Endothelial cell of umbilical vein (primary cell): ENCODE measurements around the gene FBH1. TPM values are rescaled to one million over a fixed set of nuclear protein-coding genes. Genes with fewer than 3 reads are reported as not detected.

Experiments used
- BruUV-seq: library from RNA; stranded (reverse); fragments of 400-500 nt; replicated peaks from 2 replicates; lab custom pipeline; 2021; lab: Mats Ljungman, UMichigan
- CTCF ChIA-PET: fragments of 300-600, 350-600 bp; sonication (Branson Sonifier 250); formaldehyde crosslinking; loops from one replicate; lab custom pipeline; 2021; ENCODE audit warnings: antibody characterized with exemption, inconsistent platforms; lab: Charles Lee
- POLR2A ChIA-PET: fragments of 300-600, 350-600 bp; sonication (Branson Sonifier 250); formaldehyde crosslinking; loops from one replicate; lab custom pipeline; 2021; ENCODE audit warnings: antibody characterized with exemption, inconsistent platforms; lab: Charles Lee
- DNase-seq: peaks from one replicate; pipeline ENCODE4 v3.0.0-alpha.2; 2011; ENCODE audit warnings: low read depth, low spot score
- FAIRE-seq: peaks from 2 replicates; lab custom pipeline; 2011; peaks lifted over from hg19 to GRCh38; lab: Jason Lieb, UNC
- H2AFZ ChIP-seq: 2 replicates; pipeline ENCODE4 v1.6.0; 2012; ENCODE audit warnings: low read depth, low read length, control low read depth, inconsistent platforms
- H3K27ac ChIP-seq: 2 replicates; pipeline ENCODE4 v1.5.1; 2011; ENCODE audit warnings: low read depth, mild to moderate bottlenecking, control low read depth, low read length, moderate library complexity; ENCODE audit not compliant: insufficient read depth
- H3K27me3 ChIP-seq, 2 experiments: 2 replicates each; pipeline versions ENCODE4 v1.6.0 to v1.6.1; 2011; ENCODE audit warnings: low read length in 2 of 2, mixed read lengths in 1 of 2; ENCODE audit not compliant: control insufficient read depth in 2 of 2, insufficient read depth in 2 of 2
- H3K36me3 ChIP-seq, 2 experiments: 2 replicates in 1 of 2; 3 replicates in 1 of 2; pipeline ENCODE4 v1.5.1; 2011; ENCODE audit warnings: low read length in 2 of 2, mild to moderate bottlenecking in 1 of 2, moderate library complexity in 1 of 2; ENCODE audit not compliant: control insufficient read depth in 2 of 2, insufficient read depth in 2 of 2; ENCODE audit errors: extremely low read depth in 1 of 2
- H3K4me1 ChIP-seq: 3 replicates; pipeline ENCODE4 v1.5.1; 2011; ENCODE audit warnings: mild to moderate bottlenecking, low read length; ENCODE audit not compliant: control insufficient read depth, insufficient read depth; ENCODE audit errors: extremely low read depth
- H3K4me2 ChIP-seq: 2 replicates; pipeline ENCODE4 v1.6.1; 2011; ENCODE audit warnings: low read length, control low read depth, mixed read lengths; ENCODE audit not compliant: insufficient read depth
- H3K4me3 ChIP-seq, 3 experiments: fragments of 200-600 bp in 1 of 3; sonication (generic), shearing (Covaris generic) in 1 of 3; replicated peaks in 1 of 3; 2 replicates each; pipeline ENCODE4 v1.5.1; 2011 to 2016; ENCODE audit warnings: control low read depth in 3 of 3, low read length in 3 of 3, mild to moderate bottlenecking in 2 of 3, inconsistent platforms in 1 of 3, low read depth in 1 of 3, moderate library complexity in 1 of 3; ENCODE audit not compliant: insufficient read depth in 1 of 3
- H3K79me2 ChIP-seq: 2 replicates; pipeline ENCODE4 v1.6.0; 2012; ENCODE audit warnings: low read length, inconsistent platforms; ENCODE audit not compliant: control insufficient read depth, insufficient read depth
- H3K9ac ChIP-seq: replicated peaks from 2 replicates; pipeline ENCODE3; 2011; ENCODE audit warnings: low read length, control low read depth; ENCODE audit not compliant: insufficient read depth; ENCODE audit errors: extremely low read depth
- H3K9me1 ChIP-seq: replicated peaks from 3 replicates; pipeline ENCODE4 v1.6.0; 2011; ENCODE audit warnings: mild to moderate bottlenecking, low read length; ENCODE audit not compliant: control insufficient read depth, insufficient read depth; ENCODE audit errors: extremely low read depth
- H3K9me3 ChIP-seq: replicated peaks from 2 replicates; pipeline ENCODE4 v1.5.1; 2012; ENCODE audit warnings: low read length, inconsistent platforms; ENCODE audit not compliant: control insufficient read depth, insufficient read depth
- H4K20me1 ChIP-seq: replicated peaks from 2 replicates; pipeline ENCODE3; 2011; ENCODE audit warnings: mild to moderate bottlenecking, low read length; ENCODE audit not compliant: control insufficient read depth, insufficient read depth; ENCODE audit errors: extremely low read depth
- CTCF ChIP-seq, 2 donors: IDR thresholded peaks; 1 replicate in 1 of 2; 2 replicates in 1 of 2; pipeline ENCODE4 v1.5.1; 2011; ENCODE audit warnings: low read length in 2 of 2, mild to moderate bottlenecking in 2 of 2, moderate library complexity in 2 of 2, control low read depth in 1 of 2, inconsistent platforms in 1 of 2, low read depth in 1 of 2; ENCODE audit not compliant: insufficient read depth in 1 of 2; ENCODE audit errors: extremely low read depth in 1 of 2
- EZH2 ChIP-seq: IDR thresholded peaks from 2 replicates; pipeline ENCODE4 v1.6.1; 2012; ENCODE audit warnings: borderline replicate concordance, low read depth, mild to moderate bottlenecking, moderate library complexity, low read length, inconsistent platforms; ENCODE audit not compliant: severe bottlenecking
- FOS ChIP-seq: IDR thresholded peaks from 2 replicates; pipeline ENCODE4 v1.6.1; 2011; ENCODE audit warnings: mild to moderate bottlenecking, low read length, moderate library complexity, borderline replicate concordance; ENCODE audit not compliant: insufficient read depth
- GATA2 ChIP-seq: IDR thresholded peaks from 2 replicates; pipeline ENCODE4 v1.7.0; 2011; ENCODE audit warnings: low read depth, mild to moderate bottlenecking, moderate library complexity, mixed read lengths, low read length; ENCODE audit not compliant: insufficient read length, insufficient read depth
- JUN ChIP-seq: IDR thresholded peaks from 2 replicates; pipeline ENCODE4 v1.6.1; 2011; ENCODE audit warnings: borderline replicate concordance, low read depth; ENCODE audit not compliant: insufficient read length, insufficient read depth
- MAX ChIP-seq: IDR thresholded peaks from 2 replicates; pipeline ENCODE4 v1.6.1; 2011; ENCODE audit not compliant: insufficient read depth, insufficient read length
- MYC ChIP-seq: IDR thresholded peaks from one replicate; pipeline ENCODE4 v1.6.1; 2011; ENCODE audit warnings: mild to moderate bottlenecking, low read depth, low read length
- POLR2A ChIP-seq: IDR thresholded peaks from 2 replicates; pipeline ENCODE4 v1.6.1; 2012; ENCODE audit warnings: low read depth, mild to moderate bottlenecking, control low read depth, low read length
- POLR2AphosphoS5 ChIP-seq: IDR thresholded peaks from 2 replicates; pipeline ENCODE4 v1.6.1; 2012; ENCODE audit warnings: low read depth, mild to moderate bottlenecking, control low read depth, low read length, moderate library complexity; ENCODE audit not compliant: insufficient read depth
- dilution Hi-C: fragments of 300-500 bp; cut with MboI; formaldehyde crosslinking; loops from one replicate; pipeline ENCODE4 v1.15.0; 2019; ENCODE audit warnings: low sequenced_read_pairs; ENCODE audit not compliant: extremely low pct_ligation_motif_present
- intact Hi-C: fragments of 100-400 bp; cut with micrococcal nuclease; formaldehyde crosslinking; loops from one replicate; pipeline ENCODE4 v1.10.0; 2022
- polyA plus RNA-seq, 4 experiments: library from polyadenylated mRNA; depleted of rRNA in 3 of 4; stranded (reverse) in 3 of 4; unstranded in 1 of 4; fragments of >200 nt; gene quantifications; 2 replicates each; pipeline versions ENCODE4 v1.2.1 to v1.2.3, GENCODE V29; 2011 to 2012; ENCODE audit warnings: missing spikeins in 1 of 4
- total RNA-seq: library from RNA; stranded (reverse); gene quantifications from 2 replicates; pipeline ENCODE4 v1.2.3, GENCODE V29; 2021

Gene FBH1
- total and polyA plus RNA-seq, 2 donors (not counting 3 experiments of a cell fraction or from before 2014, with no cell fraction given): 71.4 to 97.0 TPM

DNA sequence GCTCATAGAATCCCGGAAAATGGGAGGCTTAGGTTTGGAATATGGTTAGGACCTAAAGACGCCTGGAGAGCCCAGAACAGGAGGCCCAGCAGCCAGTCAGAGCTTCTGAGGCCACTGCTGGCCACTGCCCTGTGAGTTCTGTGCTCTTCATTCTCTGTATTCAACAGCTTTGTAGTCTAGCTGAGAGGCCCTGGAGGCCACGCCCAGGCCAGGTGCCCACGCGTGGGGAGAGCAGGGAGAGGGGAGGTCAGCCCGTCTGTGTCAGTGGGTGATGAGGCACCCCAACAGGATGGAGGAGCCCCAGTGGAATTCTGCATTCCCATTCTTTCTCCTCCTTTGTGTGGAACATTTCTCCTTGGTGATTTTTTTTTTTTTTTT, 58.2 kb downstream of the FBH1 start:
- BruUV-seq: no TSS peak

More for the DNA sequence above, 58.2 kb downstream of the FBH1 start:
- H3K9ac ChIP-seq: no peak overlapping the region
- peaks cover 0 to 7% of the 10 kb centered on the region in 2 experiments for H3K36me3 ChIP-seq
- FAIRE-seq (no peak), DNase-seq (no peak)
- no peak overlapping the region for H2AFZ ChIP-seq
- no peaks in the 10 kb centered on the region for H3K9me1 ChIP-seq
- no peak overlapping the region for H3K27ac ChIP-seq
- H4K20me1 ChIP-seq: no peaks in the 10 kb centered on the region
- H3K79me2 ChIP-seq: no peaks in the 10 kb centered on the region
- CTCF ChIA-PET: interaction anchor here (1.4 to 3.2 kb wide), 3 partner anchors 29 to 139 kb away, joined by 6 to 32 read pairs (median 20); partner anchors contain the start of gene IL15RA
- H3K4me1 ChIP-seq: peaks cover 42% of the 10 kb centered on the region
- dilution Hi-C loops: no loop called here
- H3K27me3 ChIP-seq: no peaks in the 10 kb centered on the region
- POLR2A ChIA-PET: interaction anchor here (0.7 kb wide), 1 partner anchor 295 kb away, joined by 3 read pairs; no protein-coding TSS in a partner anchor
- H3K4me3 ChIP-seq: no peak overlapping the region
- TF ChIP-seq EZH2 (no peak), MYC (no peak), GATA2 (no peak), FOS (no peak), CTCF (IDR thresholded peaks at IDR 0.05; ENCODE audit: extremely low read depth in 1 of 2, insufficient read depth in 1 of 2, low read depth in 1 of 2, low read length in 2 of 2) (no peak), MAX (no peak), POLR2A (no peak), POLR2AphosphoS5 (no peak), JUN (no peak)
- H3K9me3 ChIP-seq: no peaks in the 10 kb centered on the region
- intact Hi-C loops: loop anchor here (5.0 kb wide), 2 partner anchors 204 to 254 kb away; partner anchors contain the start of gene PFKFB3
- no peak overlapping the region for H3K4me2 ChIP-seq
